Transverse colon (tissue), 4 donors: ENCODE data around the gene TNRC6C.
A peak's percentile ranks its signal among the peaks of the same experiment; 100 is the strongest.

ENCODE experiments used
- CTCF ChIP-seq, 5 experiments: fragments of 200-600 bp in 3 of 5; fragments of 450-650 bp in 2 of 5; sonication (generic) in 3 of 5; IDR thresholded peaks; 1 replicate in 2 of 5; 2 replicates in 3 of 5; pipeline ENCODE4 v1.5.1; 2016 to 2017; ENCODE audit warnings: antibody characterized with exemption in 5 of 5, inconsistent platforms in 3 of 5, mild to moderate bottlenecking in 2 of 5, moderate library complexity in 1 of 5
- POLR2AphosphoS5 ChIP-seq, 3 donors: sonication (generic); formaldehyde crosslinking; IDR thresholded peaks; one replicate each; pipeline ENCODE4 v1.6.1; 2016; ENCODE audit warnings: antibody characterized with exemption in 3 of 3

GRCh38 chr17:78117027-78117981 lies 158.8 kb downstream of the TNRC6C start:
- peak; percentile 30 to 64 (median 55) for TF ChIP-seq CTCF (IDR thresholded peaks at IDR 0.05)
- no peak for TF ChIP-seq POLR2AphosphoS5 (IDR thresholded peaks at IDR 0.05)
